SIG-M5 (cell line): Measurements from ENCODE around the gene CMTM3.
"Not testable (repeated sequence)": the region's sequence is repeated elsewhere in the genome, so short reads cannot be mapped to it uniquely, and the experiment has no call there.

Experiments
- DNase-seq: peaks from one replicate; lab custom pipeline; 2025; lab: John Stamatoyannopoulos, UW

Gene CMTM3

GRCh38 chr16:66609139-66609510, 4.6 kb downstream of the CMTM3 start:
- DNase-seq, result no peak

DNA sequence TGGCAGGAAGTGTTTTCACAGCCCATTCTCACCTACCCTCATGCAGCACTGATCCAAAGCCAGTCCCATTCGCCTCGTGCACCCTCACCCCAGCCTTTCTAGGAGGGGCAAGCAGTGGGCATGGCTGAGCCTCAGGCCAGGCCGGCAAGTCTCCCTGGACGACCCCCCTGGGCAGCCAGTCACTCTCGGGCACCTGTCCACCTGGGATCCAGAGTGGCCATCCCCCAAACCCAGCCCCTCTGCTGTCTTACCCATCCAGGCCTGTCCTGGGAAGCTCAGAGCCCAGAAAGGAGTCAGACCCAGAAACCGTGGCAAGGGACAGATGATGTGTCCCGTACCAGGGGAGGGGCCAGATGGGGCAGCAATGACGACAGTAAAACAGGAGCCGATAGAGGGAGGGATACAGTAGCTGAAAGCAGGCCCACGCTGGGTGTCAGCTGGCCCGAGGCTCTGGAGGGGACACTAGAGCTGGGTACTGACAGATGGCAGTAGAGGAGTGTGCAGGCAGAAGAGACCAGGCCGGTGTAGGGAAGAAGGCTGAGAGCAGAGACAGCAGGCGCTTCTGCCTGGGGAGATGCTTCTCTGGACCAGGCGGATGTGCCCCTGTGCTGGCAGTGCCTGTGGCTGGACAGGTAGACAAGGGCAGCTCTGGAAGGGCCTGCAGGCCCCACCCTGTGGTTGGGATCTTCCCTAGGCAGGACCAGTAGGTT, 5.8 kb downstream of the CMTM3 start:
- no peak for DNase-seq

- DNase-seq, result not testable (repeated sequence)
Measured at GRCh38 chr16:66611911-66612310, 7.4 kb downstream of the CMTM3 start.

DNA sequence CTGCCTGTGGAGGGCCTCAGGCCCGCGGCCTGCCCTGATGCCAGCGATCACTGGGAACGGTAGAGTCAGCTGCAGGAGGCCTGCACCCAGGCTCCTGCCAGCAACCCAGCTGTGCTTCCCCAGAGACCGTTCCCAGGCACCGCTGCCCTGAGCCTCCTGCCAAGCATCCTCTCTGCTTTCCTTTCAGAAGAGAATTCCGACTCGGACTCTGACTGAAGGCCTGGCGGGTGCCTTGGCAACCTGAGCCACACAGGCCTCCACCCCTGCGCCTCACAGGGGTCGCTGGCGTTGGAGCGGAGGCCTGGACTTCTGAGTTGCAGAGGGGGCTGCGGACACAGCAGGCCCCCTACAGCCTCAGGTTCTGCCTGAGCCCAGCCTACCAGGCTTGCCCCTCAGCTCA, 7.9 kb downstream of the CMTM3 start:
- no peak for DNase-seq

- DNase-seq, result no peak
Measured at GRCh38 chr16:66614161-66614802, 9.8 kb downstream of the CMTM3 start.

- DNase-seq, result no peak
Measured at GRCh38 chr16:66616169-66616568, 11.7 kb downstream of the CMTM3 start.

DNA sequence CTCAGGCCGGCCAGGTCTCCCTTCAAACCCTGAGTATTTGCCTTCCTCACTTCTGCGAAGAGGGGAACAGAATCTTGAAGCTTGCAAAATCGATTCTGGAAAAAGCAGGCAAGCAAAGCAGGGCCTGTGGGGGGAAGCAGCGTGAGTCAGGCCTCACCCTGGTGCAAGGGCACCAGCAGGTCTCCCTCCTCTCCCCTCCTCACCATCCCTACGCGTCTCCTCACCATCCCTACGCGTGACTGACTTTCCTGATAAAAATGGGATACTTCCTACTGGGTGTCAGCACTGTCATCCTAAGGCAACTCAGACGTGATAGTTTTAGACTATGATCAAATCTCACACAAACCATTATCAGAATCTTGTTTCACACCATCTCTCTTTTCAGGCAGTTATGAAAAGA, 12.1 kb downstream of the CMTM3 start:
- no peak for DNase-seq

- DNase-seq, result no peak
Measured at GRCh38 chr16:66617010-66617434, 12.5 kb downstream of the CMTM3 start.

- DNase-seq, result no peak
Measured at GRCh38 chr16:66617728-66618127, 13.2 kb downstream of the CMTM3 start.

GRCh38 chr16:66618588-66619375, 14.3 kb downstream of the CMTM3 start:
- DNase-seq, result no peak

DNA sequence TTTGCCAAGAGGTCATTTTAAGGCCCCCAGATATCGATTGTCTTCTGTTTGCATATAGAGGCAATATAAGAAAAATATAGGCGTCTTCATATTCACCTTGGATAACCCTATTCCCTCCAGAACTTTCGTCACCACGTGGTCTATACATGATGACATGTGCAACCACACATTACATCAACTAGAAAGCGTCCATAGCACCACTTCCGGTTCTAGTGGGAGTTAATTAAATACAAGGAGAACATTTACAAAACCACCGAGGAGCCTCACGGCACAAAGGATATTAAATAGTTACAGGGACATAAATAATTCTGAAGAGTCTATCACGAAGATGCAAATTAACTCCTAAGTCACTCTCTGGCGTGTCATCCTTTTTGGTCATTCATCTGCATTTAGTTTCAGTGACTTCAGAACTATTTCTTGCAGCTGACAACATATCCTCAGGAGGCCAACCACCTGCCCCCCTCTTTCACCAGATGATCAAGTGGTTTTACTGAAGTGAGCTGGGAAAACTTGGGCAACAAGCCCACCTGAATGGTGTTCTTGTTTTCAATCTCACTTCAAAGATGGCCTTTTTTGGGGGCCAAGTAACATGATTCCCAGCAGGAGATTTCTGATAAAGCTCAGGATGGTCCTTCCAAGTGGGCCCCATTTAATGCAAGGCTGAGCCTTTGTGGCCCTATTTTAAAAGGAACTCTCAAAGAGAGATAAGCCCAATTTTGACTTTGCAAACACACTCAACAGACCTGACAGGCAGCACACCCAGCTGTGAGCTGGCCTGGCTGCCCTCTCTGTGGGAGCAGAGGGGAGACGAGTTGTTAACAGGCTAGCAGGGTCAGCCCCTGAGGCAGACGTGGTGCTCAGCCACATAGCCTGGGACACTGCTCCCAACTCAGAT, 15.3 kb downstream of the CMTM3 start:
- no peak for DNase-seq

- DNase-seq, result no peak
Measured at GRCh38 chr16:66620429-66620795, 15.9 kb downstream of the CMTM3 start.

DNA sequence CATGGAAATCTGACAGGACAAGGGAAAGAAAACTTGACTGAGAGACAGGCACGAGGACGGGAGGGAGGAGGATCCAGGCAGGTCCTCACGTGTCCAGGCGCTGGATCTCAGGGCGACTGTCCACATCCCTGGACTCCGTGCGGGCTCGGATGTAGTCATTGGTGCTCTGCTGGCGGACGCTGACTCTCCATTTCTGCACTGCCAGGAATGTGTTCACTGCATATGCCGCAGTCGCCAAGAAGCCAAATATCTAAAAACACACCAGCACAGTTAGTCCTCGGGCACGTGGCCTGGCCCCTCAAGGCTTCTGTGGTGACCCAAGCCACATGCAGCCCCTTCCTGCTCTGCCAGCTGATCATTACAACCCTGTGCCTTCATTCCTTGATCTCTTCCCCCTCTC, 17.5 kb downstream of the CMTM3 start:
- no peak for DNase-seq

DNA sequence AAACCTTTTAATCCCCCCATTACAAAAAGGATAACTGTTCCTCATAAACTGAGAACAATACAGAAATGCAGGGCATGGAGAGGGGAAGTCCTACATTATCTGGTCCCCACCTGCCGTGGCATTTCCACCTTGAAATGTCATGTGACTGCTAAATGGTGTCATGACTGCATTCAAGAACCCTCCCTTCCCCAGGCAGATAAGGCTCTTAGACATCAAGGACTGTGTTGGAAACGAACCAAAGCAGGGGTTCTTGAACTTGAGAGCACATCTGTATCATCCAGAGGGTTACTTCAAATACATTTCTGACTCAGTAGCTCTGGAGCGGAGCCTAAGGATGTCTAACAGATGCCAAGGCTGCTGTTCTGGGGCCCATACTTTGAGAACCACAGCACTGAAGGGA, 18.4 kb downstream of the CMTM3 start:
- DNase-seq, result no peak

- DNase-seq, result no peak
Measured at GRCh38 chr16:66623755-66624154, 19.3 kb downstream of the CMTM3 start.

DNA sequence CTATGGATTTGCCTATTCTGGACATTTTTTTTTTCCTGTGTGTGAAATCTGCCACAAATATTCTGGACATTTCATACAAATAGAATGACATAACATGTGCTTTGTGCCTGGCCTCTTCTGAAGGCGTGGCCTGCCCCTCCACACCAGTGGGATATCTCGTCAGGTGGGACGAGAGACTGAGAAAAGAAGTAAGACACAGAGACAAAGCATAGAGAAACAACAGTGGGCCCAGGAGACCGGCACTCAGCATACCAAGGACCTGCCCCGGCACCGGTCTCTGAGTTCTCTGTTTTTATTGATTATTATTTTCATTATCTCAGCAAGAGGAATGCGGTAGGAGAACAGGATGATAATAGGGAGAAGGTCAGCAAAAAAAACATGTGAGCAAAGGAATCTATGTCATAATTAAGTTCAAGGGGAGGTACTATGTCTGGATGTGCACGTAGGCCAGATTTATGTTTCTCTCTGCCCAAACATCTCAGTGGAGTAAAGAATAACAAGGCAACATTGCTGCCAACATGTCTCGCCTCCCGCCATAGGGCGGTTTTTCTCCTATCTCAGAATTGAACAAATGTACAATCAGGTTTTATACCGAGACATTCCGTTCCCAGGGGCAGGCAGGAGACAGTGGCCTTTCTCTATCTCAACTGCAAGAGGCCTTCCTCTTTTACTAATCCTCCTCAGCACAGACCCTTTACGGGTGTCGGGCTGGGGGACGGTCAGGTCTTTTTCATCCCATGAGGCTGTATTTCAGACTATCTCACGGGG, 23.3 kb downstream of the CMTM3 start:
- not testable (repeated sequence) for DNase-seq

GRCh38 chr16:66629856-66630255, 25.4 kb downstream of the CMTM3 start:
- no peak for DNase-seq

- not testable (repeated sequence) for DNase-seq
Measured at GRCh38 chr16:66630561-66631260, 26.2 kb downstream of the CMTM3 start.

- not testable (repeated sequence) for DNase-seq
Measured at GRCh38 chr16:66631558-66631957, 27.1 kb downstream of the CMTM3 start.

DNA sequence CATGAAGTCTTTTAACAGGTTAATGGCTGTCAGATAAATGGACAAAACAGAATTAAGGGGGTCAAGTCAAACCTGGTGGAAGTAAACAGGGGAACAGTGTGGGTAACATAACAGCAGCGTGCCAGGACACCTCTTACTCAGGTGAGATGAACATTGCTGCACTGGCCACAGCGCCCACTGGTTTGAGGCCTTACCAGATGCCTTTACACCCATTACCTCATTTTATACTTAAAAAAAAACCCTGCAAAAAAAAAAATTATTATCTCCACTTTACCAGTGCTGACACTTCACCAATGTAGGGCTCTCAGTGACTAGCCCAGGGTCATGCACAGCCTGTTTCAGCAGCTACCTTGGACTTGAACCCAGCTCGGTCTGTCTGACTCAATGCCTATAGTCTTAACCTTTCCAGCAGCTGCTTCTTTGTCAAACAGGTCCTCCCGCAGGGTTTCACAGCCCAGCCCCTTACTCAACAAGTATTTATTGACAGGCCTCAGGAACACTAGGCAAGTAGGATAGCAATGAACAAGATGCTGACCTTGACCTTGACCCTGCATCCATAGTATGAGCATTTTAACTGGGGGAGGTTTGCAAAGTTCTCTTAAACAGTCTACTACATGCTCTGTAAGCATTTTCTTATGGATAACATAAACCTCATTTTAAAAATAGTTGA, 30.2 kb downstream of the CMTM3 start:
- no peak for DNase-seq
